PC-3 (cell line): Measurements from ENCODE around the gene CYGB. TPM values are rescaled to one million over a fixed set of nuclear protein-coding genes. Genes with fewer than 3 reads are reported as not detected.

Experiments
- ATAC-seq: fragments of 200-7000 bp; cut with Tn5 transposase; 2 replicates; pipeline ENCODE4 v1.9.1; 2020; ENCODE audit warnings: mild to moderate bottlenecking, moderate library complexity
- BruUV-seq: library from RNA; stranded (reverse); fragments of 400-500 nt; replicated peaks from 2 replicates; lab custom pipeline; 2021; lab: Mats Ljungman, UMichigan
- CTCF ChIA-PET: fragments of 300-600 bp; sonication (Branson Sonifier 250); formaldehyde crosslinking; loops from one replicate; lab custom pipeline; 2022; ENCODE audit warnings: antibody characterized with exemption; lab: Charles Lee
- POLR2A ChIA-PET: fragments of 300-600 bp; sonication (Branson Sonifier 250); formaldehyde crosslinking; loops from one replicate; lab custom pipeline; 2022; ENCODE audit warnings: antibody characterized with exemption; ENCODE audit not compliant: unreplicated experiment; lab: Charles Lee
- DNase-seq: peaks from one replicate; pipeline ENCODE4 v3.0.0-alpha.2; 2015
- H2AFZ ChIP-seq: fragments of 300-600 bp; sonication (generic); 2 replicates; pipeline ENCODE4 v1.6.0; 2016; ENCODE audit warnings: antibody characterized with exemption, low read length
- H3F3A ChIP-seq: fragments of 300-600 bp; sonication (generic); one replicate; pipeline ENCODE4 v1.6.0; 2017; ENCODE audit warnings: antibody characterized with exemption, low read length, control low read depth, mild to moderate bottlenecking; ENCODE audit not compliant: unreplicated experiment
- H3K27ac ChIP-seq: fragments of 300-600 bp; sonication (generic); 2 replicates; pipeline ENCODE4 v1.5.1; 2016; ENCODE audit warnings: mild to moderate bottlenecking, low read length
- H3K27me3 ChIP-seq: fragments of 300-600 bp; sonication (generic); 2 replicates; pipeline ENCODE4 v1.6.1; 2016; ENCODE audit warnings: low read length, mixed read lengths
- H3K36me3 ChIP-seq: fragments of 300-600 bp; sonication (generic); 2 replicates; pipeline ENCODE4 v1.6.1; 2016; ENCODE audit warnings: low read depth, mixed run types, low read length, mixed read lengths
- H3K4me1 ChIP-seq: fragments of 300-600 bp; sonication (generic); 2 replicates; pipeline ENCODE4 v1.5.1; 2016; ENCODE audit warnings: low read length; ENCODE audit not compliant: insufficient read depth
- H3K4me2 ChIP-seq: fragments of 300-600 bp; sonication (generic); 2 replicates; pipeline ENCODE4 v1.6.0; 2016; ENCODE audit warnings: low read length
- H3K4me3 ChIP-seq: fragments of 300-600 bp; sonication (generic); 2 replicates; pipeline ENCODE4 v1.5.1; 2016; ENCODE audit warnings: mild to moderate bottlenecking, low read length, mixed read lengths
- H3K79me2 ChIP-seq: fragments of 300-600 bp; sonication (generic); 2 replicates; pipeline ENCODE4 v1.6.1; 2017; ENCODE audit warnings: low read length, mixed read lengths
- H3K9ac ChIP-seq: fragments of 300-600 bp; sonication (generic); 2 replicates; pipeline ENCODE4 v1.6.0; 2016; ENCODE audit warnings: mild to moderate bottlenecking, low read length
- H3K9me2 ChIP-seq: fragments of 300-600 bp; sonication (generic); replicated peaks from 2 replicates; pipeline ENCODE4 v1.6.1; 2016; ENCODE audit warnings: mixed run types, low read length, mixed read lengths
- H3K9me3 ChIP-seq: fragments of 300-600 bp; sonication (generic); 2 replicates; pipeline ENCODE4 v1.6.1; 2016; ENCODE audit warnings: low read length, mixed read lengths
- H4K20me1 ChIP-seq: fragments of 300-600 bp; sonication (generic); 2 replicates; pipeline ENCODE4 v1.6.1; 2016; ENCODE audit warnings: low read length, mixed read lengths
- CTCF ChIP-seq: fragments of 300-600 bp; sonication (generic); conservative IDR thresholded peaks from 2 replicates; pipeline ENCODE4 v1.5.1; 2017; ENCODE audit warnings: antibody characterized with exemption, low read depth, mild to moderate bottlenecking, low read length
- EZH2 ChIP-seq: fragments of 300-600 bp; sonication (generic); IDR thresholded peaks from one replicate; pipeline ENCODE4 v1.6.1; 2017; ENCODE audit warnings: antibody characterized with exemption, mild to moderate bottlenecking, low read length; ENCODE audit not compliant: unreplicated experiment
- EZH2phosphoT487 ChIP-seq: fragments of 300-600 bp; sonication (generic); IDR thresholded peaks from 2 replicates; pipeline ENCODE4 v1.6.1; 2018; ENCODE audit warnings: mild to moderate bottlenecking, antibody characterized with exemption, low read length, borderline replicate concordance
- intact Hi-C: fragments of 100-400 bp; cut with micrococcal nuclease; formaldehyde crosslinking; loops from 2 replicates; pipeline ENCODE4 v1.9.0; 2023
- total RNA-seq: library from RNA; depleted of rRNA; stranded (reverse); fragments of >200 nt; gene quantifications from 2 replicates; pipeline ENCODE4 v1.2.3, GENCODE V29; 2014

The CYGB gene
- total RNA-seq, 1 experiment from 2014 or later, result 0.62 TPM

- ChIA-PET CTCF (no interaction called here), POLR2A (no interaction called here)
- Histone ChIP-seq H3K9me2 (no peaks in the 10 kb centered on the region), H3K36me3 (no peaks in the 10 kb centered on the region), H3K79me2 (no peaks in the 10 kb centered on the region), H3K4me1 (peaks cover 12% of the 10 kb centered on the region), H3K27ac (no peak overlapping the region), H3K9me3 (no peaks in the 10 kb centered on the region), H3F3A (no peaks in the 10 kb centered on the region), H3K9ac (no peak overlapping the region), H3K4me2 (no peak overlapping the region), H3K27me3 (no peaks in the 10 kb centered on the region), H4K20me1 (no peaks in the 10 kb centered on the region), H2AFZ (no peak overlapping the region), H3K4me3 (no peak overlapping the region)
- TF ChIP-seq EZH2phosphoT487 (no peak), EZH2 (no peak), CTCF (no peak)
- intact Hi-C loops, result no loop called here
- BruUV-seq, result no TSS peak
- DNase-seq (no peak), ATAC-seq (no peak)
These were observed 35.6 kb upstream of the CYGB start for GRCh38 chr17:76573096-76573495.

GRCh38 chr17:76572201-76572910 is 34.8 kb upstream of the CYGB start:
- Histone ChIP-seq H3K4me2 (no peak overlapping the region), H3K4me1 (peaks cover 6% of the 10 kb centered on the region; the same call in 1 of the 2 replicates), H3K36me3 (peaks cover 2% of the 10 kb centered on the region; the same call in 1 of the 2 replicates), H3K9me2 (no peaks in the 10 kb centered on the region), H3K27me3 (no peaks in the 10 kb centered on the region), H3K4me3 (no peak overlapping the region), H4K20me1 (0 out of 2 replicates have a peak, but pooled peaks cover under 1% of the 10 kb centered on the region), H3K9ac (no peak overlapping the region), H2AFZ (no peak overlapping the region), H3F3A (peaks cover 2% of the 10 kb centered on the region), H3K9me3 (no peaks in the 10 kb centered on the region), H3K79me2 (no peaks in the 10 kb centered on the region), H3K27ac (no peak overlapping the region)
- DNase-seq (no peak), ATAC-seq (no peak)
- BruUV-seq, result no TSS peak
- POLR2A ChIA-PET, result no interaction called here
- no peak for TF ChIP-seq EZH2
- intact Hi-C loops, result no loop called here
- CTCF ChIA-PET, result no interaction called here

GRCh38 chr17:76570877-76571471 is 33.5 kb upstream of the CYGB start:
- H3K27me3 ChIP-seq, result no peaks in the 10 kb centered on the region
- no peak overlapping the region for H3K4me3 ChIP-seq
- no peak for TF ChIP-seq EZH2phosphoT487
- no peak for TF ChIP-seq EZH2
- TF ChIP-seq CTCF, result 0 out of 2 replicates have a peak, but pooled peaks have one; percentile 13
- intact Hi-C loops, result no loop called here
- POLR2A ChIA-PET, result no interaction called here
- no peak overlapping the region for H2AFZ ChIP-seq
- H3K27ac ChIP-seq, result no peak overlapping the region
- no peak overlapping the region for H3K4me2 ChIP-seq
- peaks cover 15% of the 10 kb centered on the region for H3F3A ChIP-seq
- peaks cover 7% of the 10 kb centered on the region; the same call in 1 of the 2 replicates for H3K4me1 ChIP-seq
- ATAC-seq (0 out of 2 replicates have a peak, but pooled peaks have one; percentile 6), DNase-seq (peak; percentile 41)
- H3K9me3 ChIP-seq, result no peaks in the 10 kb centered on the region
- no peaks in the 10 kb centered on the region for H3K9me2 ChIP-seq
- no TSS peak for BruUV-seq
- H3K36me3 ChIP-seq, result peaks cover 12% of the 10 kb centered on the region
- peaks cover 5% of the 10 kb centered on the region for H3K79me2 ChIP-seq
- peaks cover 15% of the 10 kb centered on the region for H4K20me1 ChIP-seq
- H3K9ac ChIP-seq, result no peak overlapping the region
- CTCF ChIA-PET, result no interaction called here
